GM23338 (cell line): ENCODE measurements around the gene YBX3. TPM values are rescaled to one million over a fixed set of nuclear protein-coding genes. Genes with fewer than 3 reads are reported as not detected.

Experiments used
- ATAC-seq: fragments of 200-7000 bp; cut with Tn5 transposase; 3 replicates; pipeline ENCODE4 v1.9.1; 2020
- DNase-seq: peaks from one replicate; pipeline ENCODE4 v3.0.0-alpha.2; 2015; ENCODE audit warnings: low spot score
- H2AFZ ChIP-seq: fragments of 200-600 bp; sonication (generic); 2 replicates; pipeline ENCODE4 v1.8.0; 2016; ENCODE audit warnings: antibody characterized with exemption, mild to moderate bottlenecking, moderate library complexity
- H3F3A ChIP-seq: fragments of 200-600 bp; sonication (generic); replicated peaks from 2 replicates; pipeline ENCODE4 v1.8.0; 2017; ENCODE audit warnings: antibody characterized with exemption, mixed run types, low read depth
- H3K27ac ChIP-seq: fragments of 200-600 bp; sonication (generic); 2 replicates; pipeline ENCODE4 v1.6.1; 2016; ENCODE audit warnings: low read depth
- H3K27me3 ChIP-seq: fragments of 200-600 bp; sonication (generic); 2 replicates; pipeline ENCODE4 v1.8.0; 2016; ENCODE audit warnings: mild to moderate bottlenecking, mixed run types, moderate library complexity; ENCODE audit not compliant: insufficient read depth
- H3K36me3 ChIP-seq: fragments of 200-600 bp; sonication (generic); 2 replicates; pipeline ENCODE4 v1.8.0; 2016; ENCODE audit warnings: mild to moderate bottlenecking; ENCODE audit not compliant: insufficient read depth
- H3K4me1 ChIP-seq: fragments of 200-600 bp; sonication (generic); 2 replicates; pipeline ENCODE4 v1.8.0; 2016; ENCODE audit warnings: mild to moderate bottlenecking, moderate library complexity; ENCODE audit not compliant: insufficient read depth
- H3K4me2 ChIP-seq: fragments of 200-600 bp; sonication (generic); 2 replicates; pipeline ENCODE4 v1.7.1; 2017; ENCODE audit warnings: mixed run types
- H3K4me3 ChIP-seq: fragments of 200-600 bp; sonication (generic); 2 replicates; pipeline ENCODE4 v1.6.1; 2016; ENCODE audit warnings: mixed run types
- H3K79me2 ChIP-seq: fragments of 200-600 bp; sonication (generic); replicated peaks from 2 replicates; pipeline ENCODE4 v1.8.0; 2017; ENCODE audit warnings: mild to moderate bottlenecking; ENCODE audit not compliant: insufficient read depth
- H3K9me2 ChIP-seq: fragments of 200-600 bp; sonication (generic); 2 replicates; pipeline ENCODE4 v1.8.0; 2017; ENCODE audit not compliant: insufficient read depth
- H4K20me1 ChIP-seq: fragments of 200-600 bp; sonication (generic); replicated peaks from 2 replicates; pipeline ENCODE4 v1.8.0; 2017; ENCODE audit warnings: mild to moderate bottlenecking; ENCODE audit not compliant: insufficient read depth
- H3K27ac Mint-ChIP-seq: 2 replicates; pipeline ENCODE4 v1.8.0; 2020; ENCODE audit warnings: inconsistent platforms, mild to moderate bottlenecking, moderate library complexity, mixed read lengths
- H3K27me3 Mint-ChIP-seq: 3 replicates; pipeline ENCODE4 v1.8.0; 2022; ENCODE audit warnings: low read depth, mild to moderate bottlenecking, moderate library complexity, mixed read lengths, inconsistent platforms; ENCODE audit not compliant: insufficient read depth, poor library complexity
- H3K36me3 Mint-ChIP-seq: 3 replicates; pipeline ENCODE4 v1.8.0; 2021; ENCODE audit warnings: low read depth, mild to moderate bottlenecking, inconsistent platforms, moderate library complexity, mixed read lengths
- H3K4me1 Mint-ChIP-seq: 3 replicates; pipeline ENCODE4 v1.8.0; 2020; ENCODE audit warnings: mild to moderate bottlenecking, inconsistent platforms, mixed read lengths
- H3K4me3 Mint-ChIP-seq: 3 replicates; pipeline ENCODE4 v1.8.0; 2021; ENCODE audit warnings: moderate library complexity, mild to moderate bottlenecking, inconsistent platforms, mixed read lengths
- H3K9me3 Mint-ChIP-seq: 3 replicates; pipeline ENCODE4 v1.8.0; 2020; ENCODE audit warnings: moderate library complexity, mild to moderate bottlenecking, inconsistent platforms, mixed read lengths
- CREB1 ChIP-seq: fragments of 250-450 bp; sonication (Bioruptor Pico); IDR thresholded peaks from 2 replicates; pipeline ENCODE4 v1.5.0; 2020; ENCODE audit warnings: low read depth, mild to moderate bottlenecking, moderate library complexity
- EZH2 ChIP-seq: fragments of 200-600 bp; sonication (generic); IDR thresholded peaks from one replicate; pipeline ENCODE4 v1.8.0; 2017; ENCODE audit warnings: antibody characterized with exemption, mild to moderate bottlenecking, low read depth; ENCODE audit not compliant: unreplicated experiment
- EZH2phosphoT487 ChIP-seq: fragments of 200-600 bp; sonication (generic); IDR thresholded peaks from one replicate; pipeline ENCODE4 v1.8.1; 2018; ENCODE audit warnings: antibody characterized with exemption; ENCODE audit not compliant: unreplicated experiment
- JUNB ChIP-seq: IDR thresholded peaks from one replicate; pipeline ENCODE4 v1.6.1; 2016; ENCODE audit warnings: antibody characterized with exemption; ENCODE audit not compliant: unreplicated experiment
- NANOG ChIP-seq: IDR thresholded peaks from 2 replicates; pipeline ENCODE4 v1.6.1; 2016; ENCODE audit warnings: antibody characterized with exemption, borderline replicate concordance
- POLR2AphosphoS5 ChIP-seq: IDR thresholded peaks from 2 replicates; pipeline ENCODE4 v1.6.1; 2016; ENCODE audit warnings: antibody characterized with exemption, low read depth
- STAT1 ChIP-seq: IDR thresholded peaks from one replicate; pipeline ENCODE4 v1.6.1; 2016; ENCODE audit warnings: antibody characterized with exemption; ENCODE audit not compliant: unreplicated experiment
- ZNF114 ChIP-seq: fragments of 250-450 bp; sonication (Bioruptor Pico); IDR thresholded peaks from 2 replicates; pipeline ENCODE4 v1.5.0; 2020; ENCODE audit warnings: mild to moderate bottlenecking, moderate library complexity
- ZNF331 ChIP-seq: fragments of 250-450 bp; sonication (Bioruptor Pico); IDR thresholded peaks from 2 replicates; pipeline ENCODE4 v1.5.0; 2020; ENCODE audit warnings: low read depth, mild to moderate bottlenecking, moderate library complexity
- polyA plus RNA-seq: library from polyadenylated mRNA; unstranded; fragments of >200 nt; fragmentation: Nextera tagmentation; extraction: Ambion mirVana; gene quantifications from 2 replicates; pipeline ENCODE4 v1.2.1, GENCODE V29; 2016
- total RNA-seq: library from RNA; depleted of rRNA; stranded (reverse); fragments of >200 nt; shearing (Covaris generic); gene quantifications from 2 replicates; pipeline ENCODE4 v1.2.3, GENCODE V29; 2014
- TF ChIP-seq, protein P1 (sequence below): IDR thresholded peaks from 2 replicates; pipeline ENCODE4 v1.6.1; 2016; ENCODE audit warnings: antibody characterized with exemption
- TF ChIP-seq, protein P2 (sequence below), 2 experiments: fragments of 200-600 bp in 1 of 2; sonication (generic) in 1 of 2; conservative IDR thresholded peaks; 2 replicates each; pipeline versions ENCODE4 v1.5.1 to v1.6.1; 2016 to 2017; ENCODE audit warnings: antibody characterized with exemption in 2 of 2, low read depth in 2 of 2, mild to moderate bottlenecking in 2 of 2, moderate library complexity in 1 of 2
- TF ChIP-seq, protein P3 (sequence below): fragments of 250-450 bp; sonication (Bioruptor Pico); IDR thresholded peaks from 2 replicates; pipeline ENCODE4 v1.5.0; 2020; ENCODE audit warnings: mild to moderate bottlenecking, moderate library complexity
- TF ChIP-seq, protein P4 (sequence below): IDR thresholded peaks from one replicate; pipeline ENCODE4 v1.6.1; 2018; ENCODE audit warnings: antibody characterized with exemption; ENCODE audit not compliant: unreplicated experiment

Gene YBX3
- total and polyA plus RNA-seq, 2 experiments from 2014 or later, result 179 to 450 TPM

DNA sequence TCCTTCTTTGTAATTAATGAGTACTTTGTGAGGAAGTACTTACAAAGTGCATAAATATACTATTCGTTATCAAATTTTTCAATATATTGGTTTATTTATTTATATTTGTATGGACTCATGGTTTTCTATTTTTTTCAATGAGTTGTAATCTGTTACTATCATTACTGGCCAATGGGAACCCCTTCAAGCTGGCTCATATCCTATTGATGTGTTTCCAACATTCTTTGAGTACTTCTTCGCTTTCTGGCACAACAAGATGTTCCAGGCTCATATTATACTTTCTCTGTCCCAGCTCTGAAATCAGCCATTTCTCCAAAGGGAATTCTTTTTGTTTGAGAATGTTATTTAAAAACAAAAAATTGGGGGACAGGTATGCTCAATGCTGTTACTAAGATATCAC, 17.5 kb downstream of the YBX3 start:
- Mint-ChIP-seq H3K4me3 (no peak overlapping the region), H3K9me3 (no peaks in the 10 kb centered on the region)

More for the DNA sequence above, 17.5 kb downstream of the YBX3 start:
- peaks cover 68% of the 10 kb centered on the region for H3K36me3 ChIP-seq
- no peak for ATAC-seq
- H3K4me2 ChIP-seq, result no peak overlapping the region
- no peak overlapping the region for H3K27ac Mint-ChIP-seq
- no peaks in the 10 kb centered on the region for H3F3A ChIP-seq
- H3K36me3 Mint-ChIP-seq, result peaks cover 85% of the 10 kb centered on the region
- no peaks in the 10 kb centered on the region for H3K27me3 ChIP-seq
- H3K4me3 ChIP-seq, result no peak overlapping the region
- TF ChIP-seq, protein P1, sequence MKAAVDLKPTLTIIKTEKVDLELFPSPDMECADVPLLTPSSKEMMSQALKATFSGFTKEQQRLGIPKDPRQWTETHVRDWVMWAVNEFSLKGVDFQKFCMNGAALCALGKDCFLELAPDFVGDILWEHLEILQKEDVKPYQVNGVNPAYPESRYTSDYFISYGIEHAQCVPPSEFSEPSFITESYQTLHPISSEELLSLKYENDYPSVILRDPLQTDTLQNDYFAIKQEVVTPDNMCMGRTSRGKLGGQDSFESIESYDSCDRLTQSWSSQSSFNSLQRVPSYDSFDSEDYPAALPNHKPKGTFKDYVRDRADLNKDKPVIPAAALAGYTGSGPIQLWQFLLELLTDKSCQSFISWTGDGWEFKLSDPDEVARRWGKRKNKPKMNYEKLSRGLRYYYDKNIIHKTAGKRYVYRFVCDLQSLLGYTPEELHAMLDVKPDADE, result no peak
- TF ChIP-seq JUNB (no peak), ZNF114 (no peak), POLR2AphosphoS5 (no peak), ZNF331 (CRISPR knock-in tag) (no peak), CREB1 (CRISPR knock-in tag) (no peak), EZH2 (no peak), STAT1 (no peak), EZH2phosphoT487 (no peak), NANOG (no peak)
- TF ChIP-seq, protein P2, sequence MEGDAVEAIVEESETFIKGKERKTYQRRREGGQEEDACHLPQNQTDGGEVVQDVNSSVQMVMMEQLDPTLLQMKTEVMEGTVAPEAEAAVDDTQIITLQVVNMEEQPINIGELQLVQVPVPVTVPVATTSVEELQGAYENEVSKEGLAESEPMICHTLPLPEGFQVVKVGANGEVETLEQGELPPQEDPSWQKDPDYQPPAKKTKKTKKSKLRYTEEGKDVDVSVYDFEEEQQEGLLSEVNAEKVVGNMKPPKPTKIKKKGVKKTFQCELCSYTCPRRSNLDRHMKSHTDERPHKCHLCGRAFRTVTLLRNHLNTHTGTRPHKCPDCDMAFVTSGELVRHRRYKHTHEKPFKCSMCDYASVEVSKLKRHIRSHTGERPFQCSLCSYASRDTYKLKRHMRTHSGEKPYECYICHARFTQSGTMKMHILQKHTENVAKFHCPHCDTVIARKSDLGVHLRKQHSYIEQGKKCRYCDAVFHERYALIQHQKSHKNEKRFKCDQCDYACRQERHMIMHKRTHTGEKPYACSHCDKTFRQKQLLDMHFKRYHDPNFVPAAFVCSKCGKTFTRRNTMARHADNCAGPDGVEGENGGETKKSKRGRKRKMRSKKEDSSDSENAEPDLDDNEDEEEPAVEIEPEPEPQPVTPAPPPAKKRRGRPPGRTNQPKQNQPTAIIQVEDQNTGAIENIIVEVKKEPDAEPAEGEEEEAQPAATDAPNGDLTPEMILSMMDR (conservative IDR thresholded peaks at IDR 0.05; ENCODE audit: low read depth in 2 of 2), result no peak
- TF ChIP-seq, protein P3, sequence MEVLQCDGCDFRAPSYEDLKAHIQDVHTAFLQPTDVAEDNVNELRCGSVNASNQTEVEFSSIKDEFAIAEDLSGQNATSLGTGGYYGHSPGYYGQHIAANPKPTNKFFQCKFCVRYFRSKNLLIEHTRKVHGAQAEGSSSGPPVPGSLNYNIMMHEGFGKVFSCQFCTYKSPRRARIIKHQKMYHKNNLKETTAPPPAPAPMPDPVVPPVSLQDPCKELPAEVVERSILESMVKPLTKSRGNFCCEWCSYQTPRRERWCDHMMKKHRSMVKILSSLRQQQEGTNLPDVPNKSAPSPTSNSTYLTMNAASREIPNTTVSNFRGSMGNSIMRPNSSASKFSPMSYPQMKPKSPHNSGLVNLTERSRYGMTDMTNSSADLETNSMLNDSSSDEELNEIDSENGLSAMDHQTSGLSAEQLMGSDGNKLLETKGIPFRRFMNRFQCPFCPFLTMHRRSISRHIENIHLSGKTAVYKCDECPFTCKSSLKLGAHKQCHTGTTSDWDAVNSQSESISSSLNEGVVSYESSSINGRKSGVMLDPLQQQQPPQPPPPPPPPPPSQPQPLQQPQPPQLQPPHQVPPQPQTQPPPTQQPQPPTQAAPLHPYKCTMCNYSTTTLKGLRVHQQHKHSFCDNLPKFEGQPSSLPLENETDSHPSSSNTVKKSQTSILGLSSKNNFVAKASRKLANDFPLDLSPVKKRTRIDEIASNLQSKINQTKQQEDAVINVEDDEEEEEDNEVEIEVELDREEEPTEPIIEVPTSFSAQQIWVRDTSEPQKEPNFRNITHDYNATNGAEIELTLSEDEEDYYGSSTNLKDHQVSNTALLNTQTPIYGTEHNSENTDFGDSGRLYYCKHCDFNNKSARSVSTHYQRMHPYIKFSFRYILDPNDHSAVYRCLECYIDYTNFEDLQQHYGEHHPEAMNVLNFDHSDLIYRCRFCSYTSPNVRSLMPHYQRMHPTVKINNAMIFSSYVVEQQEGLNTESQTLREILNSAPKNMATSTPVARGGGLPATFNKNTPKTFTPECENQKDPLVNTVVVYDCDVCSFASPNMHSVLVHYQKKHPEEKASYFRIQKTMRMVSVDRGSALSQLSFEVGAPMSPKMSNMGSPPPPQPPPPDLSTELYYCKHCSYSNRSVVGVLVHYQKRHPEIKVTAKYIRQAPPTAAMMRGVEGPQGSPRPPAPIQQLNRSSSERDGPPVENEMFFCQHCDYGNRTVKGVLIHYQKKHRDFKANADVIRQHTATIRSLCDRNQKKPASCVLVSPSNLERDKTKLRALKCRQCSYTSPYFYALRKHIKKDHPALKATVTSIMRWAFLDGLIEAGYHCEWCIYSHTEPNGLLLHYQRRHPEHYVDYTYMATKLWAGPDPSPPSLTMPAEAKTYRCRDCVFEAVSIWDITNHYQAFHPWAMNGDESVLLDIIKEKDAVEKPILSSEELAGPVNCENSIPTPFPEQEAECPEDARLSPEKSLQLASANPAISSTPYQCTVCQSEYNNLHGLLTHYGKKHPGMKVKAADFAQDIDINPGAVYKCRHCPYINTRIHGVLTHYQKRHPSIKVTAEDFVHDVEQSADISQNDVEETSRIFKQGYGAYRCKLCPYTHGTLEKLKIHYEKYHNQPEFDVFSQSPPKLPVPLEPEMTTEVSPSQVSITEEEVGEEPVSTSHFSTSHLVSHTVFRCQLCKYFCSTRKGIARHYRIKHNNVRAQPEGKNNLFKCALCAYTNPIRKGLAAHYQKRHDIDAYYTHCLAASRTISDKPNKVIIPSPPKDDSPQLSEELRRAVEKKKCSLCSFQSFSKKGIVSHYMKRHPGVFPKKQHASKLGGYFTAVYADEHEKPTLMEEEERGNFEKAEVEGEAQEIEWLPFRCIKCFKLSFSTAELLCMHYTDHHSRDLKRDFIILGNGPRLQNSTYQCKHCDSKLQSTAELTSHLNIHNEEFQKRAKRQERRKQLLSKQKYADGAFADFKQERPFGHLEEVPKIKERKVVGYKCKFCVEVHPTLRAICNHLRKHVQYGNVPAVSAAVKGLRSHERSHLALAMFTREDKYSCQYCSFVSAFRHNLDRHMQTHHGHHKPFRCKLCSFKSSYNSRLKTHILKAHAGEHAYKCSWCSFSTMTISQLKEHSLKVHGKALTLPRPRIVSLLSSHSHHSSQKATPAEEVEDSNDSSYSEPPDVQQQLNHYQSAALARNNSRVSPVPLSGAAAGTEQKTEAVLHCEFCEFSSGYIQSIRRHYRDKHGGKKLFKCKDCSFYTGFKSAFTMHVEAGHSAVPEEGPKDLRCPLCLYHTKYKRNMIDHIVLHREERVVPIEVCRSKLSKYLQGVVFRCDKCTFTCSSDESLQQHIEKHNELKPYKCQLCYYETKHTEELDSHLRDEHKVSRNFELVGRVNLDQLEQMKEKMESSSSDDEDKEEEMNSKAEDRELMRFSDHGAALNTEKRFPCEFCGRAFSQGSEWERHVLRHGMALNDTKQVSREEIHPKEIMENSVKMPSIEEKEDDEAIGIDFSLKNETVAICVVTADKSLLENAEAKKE, result no peak
- TF ChIP-seq, protein P4, sequence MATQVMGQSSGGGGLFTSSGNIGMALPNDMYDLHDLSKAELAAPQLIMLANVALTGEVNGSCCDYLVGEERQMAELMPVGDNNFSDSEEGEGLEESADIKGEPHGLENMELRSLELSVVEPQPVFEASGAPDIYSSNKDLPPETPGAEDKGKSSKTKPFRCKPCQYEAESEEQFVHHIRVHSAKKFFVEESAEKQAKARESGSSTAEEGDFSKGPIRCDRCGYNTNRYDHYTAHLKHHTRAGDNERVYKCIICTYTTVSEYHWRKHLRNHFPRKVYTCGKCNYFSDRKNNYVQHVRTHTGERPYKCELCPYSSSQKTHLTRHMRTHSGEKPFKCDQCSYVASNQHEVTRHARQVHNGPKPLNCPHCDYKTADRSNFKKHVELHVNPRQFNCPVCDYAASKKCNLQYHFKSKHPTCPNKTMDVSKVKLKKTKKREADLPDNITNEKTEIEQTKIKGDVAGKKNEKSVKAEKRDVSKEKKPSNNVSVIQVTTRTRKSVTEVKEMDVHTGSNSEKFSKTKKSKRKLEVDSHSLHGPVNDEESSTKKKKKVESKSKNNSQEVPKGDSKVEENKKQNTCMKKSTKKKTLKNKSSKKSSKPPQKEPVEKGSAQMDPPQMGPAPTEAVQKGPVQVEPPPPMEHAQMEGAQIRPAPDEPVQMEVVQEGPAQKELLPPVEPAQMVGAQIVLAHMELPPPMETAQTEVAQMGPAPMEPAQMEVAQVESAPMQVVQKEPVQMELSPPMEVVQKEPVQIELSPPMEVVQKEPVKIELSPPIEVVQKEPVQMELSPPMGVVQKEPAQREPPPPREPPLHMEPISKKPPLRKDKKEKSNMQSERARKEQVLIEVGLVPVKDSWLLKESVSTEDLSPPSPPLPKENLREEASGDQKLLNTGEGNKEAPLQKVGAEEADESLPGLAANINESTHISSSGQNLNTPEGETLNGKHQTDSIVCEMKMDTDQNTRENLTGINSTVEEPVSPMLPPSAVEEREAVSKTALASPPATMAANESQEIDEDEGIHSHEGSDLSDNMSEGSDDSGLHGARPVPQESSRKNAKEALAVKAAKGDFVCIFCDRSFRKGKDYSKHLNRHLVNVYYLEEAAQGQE, result no peak
- H3K9me2 ChIP-seq, result no peaks in the 10 kb centered on the region
- no peaks in the 10 kb centered on the region for H3K4me1 ChIP-seq
- H3K27ac ChIP-seq, result no peak overlapping the region
- H3K27me3 Mint-ChIP-seq, result no peaks in the 10 kb centered on the region
- no peak overlapping the region for H2AFZ ChIP-seq
- H3K4me1 Mint-ChIP-seq, result no peaks in the 10 kb centered on the region
- peaks cover 43% of the 10 kb centered on the region for H3K79me2 ChIP-seq
- DNase-seq, result no peak
- peaks cover 20% of the 10 kb centered on the region; the same call in 1 of the 2 replicates for H4K20me1 ChIP-seq
